HG02840 (cell line): ENCODE measurements around the gene E4F1.
A peak's percentile ranks its signal among the peaks of the same experiment; 100 is the strongest.

ENCODE experiments used
- ATAC-seq: cut with Tn5 transposase; IDR thresholded peaks from one replicate; pipeline ENCODE4 v1.9.1; 2021; ENCODE audit warnings: mild to moderate bottlenecking, moderate library complexity, moderate number of reproducible peaks; ENCODE audit not compliant: unreplicated experiment, low FRiP score

E4F1 gene

DNA sequence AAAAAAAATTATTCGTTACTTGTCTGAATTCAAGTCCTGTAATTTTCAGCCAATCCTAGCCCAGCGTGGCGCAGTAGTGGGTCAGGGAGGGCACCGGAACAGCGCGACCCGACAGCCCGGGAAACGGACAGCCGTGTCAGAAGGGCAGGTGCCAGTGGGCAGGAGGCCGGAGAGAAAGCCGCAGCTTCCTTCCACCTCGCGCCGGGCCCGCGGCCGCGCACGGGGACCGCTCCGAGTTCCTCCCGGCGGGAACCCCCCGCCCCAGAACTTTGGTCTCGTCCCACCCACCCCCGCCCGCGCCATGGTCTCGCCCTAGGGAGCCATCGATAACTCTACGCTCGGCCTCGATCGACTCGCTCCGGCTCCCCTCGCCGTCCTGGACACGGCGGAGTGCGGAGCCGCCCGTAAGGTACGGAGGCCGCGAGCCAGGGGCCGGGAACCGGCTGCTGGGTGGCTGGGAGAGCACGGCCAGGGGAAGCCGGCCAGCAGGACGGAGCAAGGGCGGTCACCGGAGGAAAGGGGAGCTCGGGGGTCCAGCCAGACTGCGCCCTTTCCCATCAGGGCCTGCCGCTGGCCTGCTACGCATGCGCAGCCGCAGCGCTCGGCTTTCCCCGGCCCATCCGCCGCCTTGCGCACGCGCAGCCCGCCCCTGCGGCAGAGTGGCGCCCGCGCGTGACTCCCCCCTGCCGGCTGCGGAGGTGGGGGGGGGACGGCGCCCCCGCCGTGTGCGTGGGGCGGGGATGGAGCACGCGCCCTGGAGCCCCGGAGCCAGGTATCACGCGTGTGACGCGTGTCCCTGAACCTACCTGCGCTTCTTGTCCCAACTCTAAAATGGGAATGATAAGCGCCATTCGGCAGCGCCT is 18.1 kb upstream of the E4F1 start, which contains the start of gene MLST8:
Gene MLST8 (plus strand): TSS at position 351 of the 863 bp plus-strand sequence. CDS start 632 bp downstream, outside the sequence.
- peak; percentile 81 for ATAC-seq

DNA sequence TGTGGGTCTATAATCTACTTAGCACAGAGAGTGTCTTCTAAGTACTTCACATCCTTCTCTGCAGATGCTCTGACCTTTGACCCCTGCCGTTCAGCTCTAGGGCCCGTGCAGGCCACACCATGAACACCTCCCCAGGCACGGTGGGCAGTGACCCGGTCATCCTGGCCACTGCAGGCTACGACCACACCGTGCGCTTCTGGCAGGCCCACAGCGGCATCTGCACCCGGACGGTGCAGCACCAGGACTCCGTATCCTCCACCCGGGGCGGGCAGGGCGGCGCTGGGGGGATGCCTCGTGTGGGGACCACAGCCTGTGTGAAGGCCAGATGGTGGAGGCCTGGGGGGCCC is 17.5 kb upstream of the E4F1 start:
- ATAC-seq, result no peak

DNA sequence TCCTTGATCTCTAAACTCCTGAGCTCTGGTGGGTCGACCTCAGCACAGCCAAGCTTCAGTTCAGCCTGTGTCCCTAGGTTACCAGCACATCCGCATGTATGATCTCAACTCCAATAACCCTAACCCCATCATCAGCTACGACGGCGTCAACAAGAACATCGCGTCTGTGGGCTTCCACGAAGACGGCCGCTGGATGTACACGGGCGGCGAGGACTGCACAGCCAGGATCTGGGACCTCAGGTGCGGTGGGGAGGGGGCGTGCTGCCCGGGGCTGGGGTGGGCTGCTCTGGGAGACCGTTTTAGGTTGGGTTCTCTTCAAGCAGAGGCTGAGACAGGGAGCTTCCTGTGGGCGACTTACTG is 17.0 kb upstream of the E4F1 start:
- ATAC-seq, result no peak

DNA sequence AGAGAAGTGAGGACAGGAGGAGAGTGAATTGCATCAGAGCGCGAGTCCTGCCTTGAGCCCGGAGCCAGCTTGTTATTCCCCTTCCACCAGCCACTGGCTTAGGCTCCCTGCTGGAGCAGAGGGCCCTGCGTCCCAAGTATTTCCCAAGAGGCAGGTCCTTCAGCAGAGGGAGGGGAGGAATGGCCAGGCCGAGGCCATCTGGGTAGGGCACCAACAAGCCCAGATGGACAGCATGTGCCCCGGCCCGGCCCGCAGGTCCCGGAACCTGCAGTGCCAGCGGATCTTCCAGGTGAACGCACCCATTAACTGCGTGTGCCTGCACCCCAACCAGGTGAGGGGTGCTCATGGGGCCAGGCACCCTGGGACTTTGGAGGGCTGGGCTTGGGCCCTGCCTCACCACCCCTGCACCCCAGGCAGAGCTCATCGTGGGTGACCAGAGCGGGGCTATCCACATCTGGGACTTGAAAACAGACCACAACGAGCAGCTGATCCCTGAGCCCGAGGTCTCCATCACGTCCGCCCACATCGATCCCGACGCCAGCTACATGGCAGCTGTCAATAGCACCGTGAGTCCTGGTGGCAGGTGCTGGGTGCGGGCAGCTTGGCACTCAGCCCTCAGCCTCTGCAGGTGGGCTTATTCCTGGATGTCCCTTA is 16.5 kb upstream of the E4F1 start:
- no peak for ATAC-seq

DNA sequence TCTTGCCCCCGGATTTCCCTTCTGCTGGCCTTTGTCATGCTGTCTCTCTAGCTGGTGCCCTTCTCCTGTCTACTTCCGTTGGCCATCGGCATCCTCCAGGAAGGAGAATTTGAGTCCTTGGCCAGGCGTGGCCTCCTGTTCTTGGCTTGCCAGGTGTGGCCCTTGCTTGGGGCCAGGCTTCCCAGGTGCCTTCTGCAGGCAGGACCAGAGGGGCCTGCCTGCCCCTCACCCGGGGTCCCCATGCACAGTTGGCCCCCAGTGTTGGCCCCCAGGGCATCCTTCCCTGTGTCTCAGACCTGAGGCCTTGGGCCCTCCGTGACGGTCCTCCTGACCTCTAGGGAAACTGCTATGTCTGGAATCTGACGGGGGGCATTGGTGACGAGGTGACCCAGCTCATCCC is 15.5 kb upstream of the E4F1 start:
- no peak for ATAC-seq

DNA sequence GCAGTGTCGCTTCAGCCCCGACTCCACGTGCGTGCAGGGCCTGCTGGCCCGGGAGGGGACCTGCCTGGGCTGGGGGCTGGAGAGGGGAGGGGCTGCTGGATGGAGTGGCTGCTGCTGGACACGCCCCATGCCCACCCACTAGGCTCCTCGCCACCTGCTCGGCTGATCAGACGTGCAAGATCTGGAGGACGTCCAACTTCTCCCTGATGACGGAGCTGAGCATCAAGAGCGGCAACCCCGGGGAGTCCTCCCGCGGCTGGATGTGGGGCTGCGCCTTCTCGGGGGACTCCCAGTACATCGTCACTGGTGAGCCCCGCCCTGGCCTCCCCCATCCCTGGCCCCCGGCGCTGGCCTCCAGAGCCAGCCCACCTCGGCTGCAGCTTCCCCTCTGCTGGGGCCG is 15.1 kb upstream of the E4F1 start:
- no peak for ATAC-seq

DNA sequence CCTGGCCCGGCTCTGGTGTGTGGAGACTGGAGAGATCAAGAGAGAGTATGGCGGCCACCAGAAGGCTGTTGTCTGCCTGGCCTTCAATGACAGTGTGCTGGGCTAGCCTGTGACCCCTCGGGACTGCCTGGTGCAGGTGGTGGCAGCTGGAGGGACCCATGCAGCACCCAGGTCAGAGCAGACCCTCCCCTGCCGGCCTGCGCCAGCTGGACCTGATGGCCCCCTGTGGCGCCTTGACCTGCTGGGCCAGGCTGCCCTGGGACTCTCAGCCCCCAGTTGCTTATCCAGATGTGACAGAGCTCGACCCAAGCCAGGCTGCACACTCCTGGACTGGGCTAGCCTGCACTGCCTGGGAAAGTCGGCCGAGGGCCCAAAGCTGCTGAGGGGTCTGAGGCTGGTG is 14.6 kb upstream of the E4F1 start:
- ATAC-seq, result no peak

DNA sequence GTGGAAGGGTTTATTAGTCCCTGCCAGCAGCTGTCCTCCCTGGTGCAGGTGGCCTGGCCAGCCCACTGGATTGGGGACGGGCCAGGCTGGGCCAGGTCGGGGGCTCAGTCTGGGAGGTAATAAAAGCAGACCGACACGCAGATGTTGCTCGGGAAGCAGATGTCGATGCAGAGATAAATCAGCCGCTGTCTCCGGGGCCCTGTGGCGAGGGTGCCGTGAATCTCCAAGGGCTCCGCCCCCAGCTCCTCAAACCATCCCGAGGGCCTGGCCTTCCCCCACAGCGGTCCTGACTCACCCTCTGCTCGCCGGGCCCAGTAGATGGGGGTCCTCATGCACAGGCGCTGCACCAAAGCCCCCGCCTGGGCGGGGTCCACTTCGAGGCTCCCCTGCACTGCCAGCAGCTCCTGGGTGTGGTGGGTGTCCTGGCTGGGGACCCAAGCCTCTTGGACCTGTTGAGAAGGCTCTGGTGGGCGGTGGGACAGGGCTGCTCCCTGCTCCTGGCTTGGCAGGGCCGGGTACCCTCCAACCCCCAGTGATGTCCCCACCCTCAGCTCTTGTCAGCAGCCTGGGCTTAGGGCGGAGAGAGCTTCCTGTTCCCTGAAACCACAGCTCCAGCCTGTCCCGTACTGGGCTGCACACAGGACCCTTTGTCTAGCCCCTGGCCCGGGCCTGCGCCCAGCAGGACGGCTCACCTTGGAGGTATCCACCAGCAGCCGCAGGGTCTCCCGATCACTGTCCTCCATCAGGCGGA is 14.0 kb upstream of the E4F1 start:
- ATAC-seq, result no peak

DNA sequence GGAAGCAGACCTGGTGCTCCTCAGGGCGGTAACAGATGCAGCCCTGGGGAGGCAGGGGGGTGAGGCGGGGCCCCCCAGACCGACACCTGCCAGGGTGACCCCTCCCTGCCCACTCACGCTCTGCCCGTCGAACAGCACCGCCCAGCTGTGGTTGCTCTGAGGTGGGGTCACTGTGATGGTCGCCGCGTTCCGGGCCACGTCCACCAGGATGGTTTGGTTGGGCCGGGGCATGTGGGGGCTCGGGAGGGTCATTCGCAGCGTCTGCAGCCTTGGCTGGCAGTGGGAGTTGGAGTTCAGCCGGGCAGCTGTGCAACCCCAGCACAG is 13.4 kb upstream of the E4F1 start:
- ATAC-seq, result no peak

DNA sequence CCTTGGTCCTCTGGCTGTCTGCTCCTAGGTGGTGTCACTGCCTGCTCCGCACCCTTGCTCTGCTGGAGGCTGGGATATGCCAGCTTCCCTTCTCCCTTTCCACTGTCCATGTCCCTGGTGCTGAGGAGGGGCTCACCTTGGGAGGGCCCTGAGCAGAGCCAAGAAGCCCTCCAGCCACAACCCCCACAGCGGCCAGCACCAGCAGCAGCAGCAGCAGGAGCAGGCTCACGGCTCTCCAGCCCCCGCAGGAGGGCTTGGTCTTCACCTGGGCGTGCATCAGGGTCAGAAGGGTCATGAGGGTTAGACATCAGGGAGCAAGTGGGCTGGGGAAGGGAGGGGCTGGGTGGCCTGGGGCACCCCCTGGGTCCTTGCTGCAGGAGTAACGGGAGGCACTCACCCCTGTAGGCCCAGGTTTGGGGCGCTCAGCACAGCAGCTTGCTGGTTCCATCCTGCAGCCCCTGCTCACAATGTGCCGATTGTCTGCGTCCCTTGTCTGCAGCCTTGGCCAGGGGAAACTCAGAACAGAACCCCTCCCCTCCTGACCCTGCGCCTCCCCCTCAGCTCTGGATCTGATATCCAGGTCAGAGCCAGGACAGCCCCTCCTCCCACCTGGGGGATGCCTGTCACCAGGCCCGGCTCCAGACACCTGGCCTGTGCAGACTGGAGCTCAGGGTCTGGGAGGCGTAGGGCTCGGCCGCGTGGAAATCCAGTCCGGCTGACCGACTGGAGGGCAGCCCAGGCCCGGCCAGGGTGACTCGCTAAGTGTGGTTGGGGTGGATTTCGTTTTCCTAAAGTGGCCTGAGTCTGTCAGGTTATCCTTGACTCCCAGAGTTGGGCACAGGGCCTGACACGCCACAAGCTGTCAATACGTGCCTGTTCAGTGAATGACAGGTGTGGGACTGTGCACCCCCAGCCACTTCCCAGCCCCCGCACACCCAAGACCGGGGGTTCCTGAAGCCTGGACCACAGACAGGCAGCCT is 12.7 kb upstream of the E4F1 start, which contains the start of gene BRICD5:
Gene BRICD5 (minus strand): TSS at position 478 of the 980 bp plus-strand sequence. CDS start 30 bp downstream, at position 448.
- ATAC-seq, result no peak

DNA sequence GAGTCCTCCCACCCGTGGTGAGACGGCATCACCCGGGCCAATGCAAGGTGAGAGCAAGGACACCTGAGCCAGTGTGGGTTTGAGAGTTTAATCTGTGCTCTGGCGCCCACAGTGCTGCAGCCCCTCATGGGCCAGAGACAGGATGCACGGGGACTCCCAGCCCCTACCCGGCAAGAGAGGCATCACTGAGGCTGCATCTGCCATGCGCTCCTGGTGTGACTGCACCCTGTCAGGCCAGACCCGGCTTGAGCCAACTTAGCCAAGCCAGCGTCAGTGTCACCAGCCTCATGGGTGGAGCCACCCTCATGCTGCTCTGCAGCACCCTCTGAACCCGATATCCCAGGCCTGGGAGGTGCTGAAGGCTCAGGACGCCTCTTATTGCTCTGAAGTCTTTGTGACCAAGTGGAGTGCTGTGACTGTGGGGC is 11.5 kb upstream of the E4F1 start:
- ATAC-seq, result no peak

DNA sequence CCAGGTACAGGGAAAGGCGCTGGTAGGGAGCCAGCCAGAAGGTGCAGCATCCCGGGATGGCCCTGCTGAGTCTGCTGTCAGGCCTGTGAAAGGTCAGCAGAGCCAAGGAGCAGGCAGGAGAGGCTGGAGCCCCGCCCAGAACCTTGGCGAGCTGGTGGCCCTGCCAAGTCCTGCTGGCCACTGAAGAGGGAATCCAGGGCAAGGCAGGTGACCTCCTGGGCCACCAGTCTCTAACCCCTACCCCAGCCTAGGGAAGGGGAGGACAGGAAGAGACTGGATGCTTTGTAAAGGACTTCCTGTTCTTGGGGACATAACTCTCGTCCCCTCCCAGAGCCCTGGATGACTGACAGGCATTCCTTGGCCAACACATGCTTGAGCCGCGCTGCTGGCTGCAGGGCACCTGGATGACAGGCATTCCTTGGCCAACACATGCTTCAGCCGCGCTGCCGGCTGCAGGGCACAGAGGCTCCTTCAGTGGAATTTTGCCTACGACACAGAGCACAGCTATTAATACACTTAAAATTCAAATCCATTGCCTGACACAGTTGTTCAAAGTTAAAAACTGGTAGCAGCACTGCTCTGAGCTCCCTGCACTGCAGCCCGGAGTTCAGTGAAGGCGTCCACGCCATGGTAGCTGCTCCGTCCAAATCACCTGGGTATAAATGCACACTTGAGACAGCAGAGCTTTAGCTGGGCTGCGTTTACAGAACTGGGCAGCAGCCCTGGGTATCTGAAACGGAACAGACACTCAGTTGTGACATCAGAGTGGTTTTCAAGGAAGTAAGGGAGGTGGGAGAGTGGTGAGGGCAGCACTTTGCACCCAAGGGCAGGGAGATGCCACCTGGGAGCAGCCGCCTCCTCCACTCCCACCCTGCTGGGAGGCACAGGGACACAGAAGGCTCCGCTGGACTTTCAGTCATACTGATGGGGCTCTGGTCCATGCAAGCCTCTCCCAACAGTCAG is 10.7 kb upstream of the E4F1 start:
- ATAC-seq, result no peak

DNA sequence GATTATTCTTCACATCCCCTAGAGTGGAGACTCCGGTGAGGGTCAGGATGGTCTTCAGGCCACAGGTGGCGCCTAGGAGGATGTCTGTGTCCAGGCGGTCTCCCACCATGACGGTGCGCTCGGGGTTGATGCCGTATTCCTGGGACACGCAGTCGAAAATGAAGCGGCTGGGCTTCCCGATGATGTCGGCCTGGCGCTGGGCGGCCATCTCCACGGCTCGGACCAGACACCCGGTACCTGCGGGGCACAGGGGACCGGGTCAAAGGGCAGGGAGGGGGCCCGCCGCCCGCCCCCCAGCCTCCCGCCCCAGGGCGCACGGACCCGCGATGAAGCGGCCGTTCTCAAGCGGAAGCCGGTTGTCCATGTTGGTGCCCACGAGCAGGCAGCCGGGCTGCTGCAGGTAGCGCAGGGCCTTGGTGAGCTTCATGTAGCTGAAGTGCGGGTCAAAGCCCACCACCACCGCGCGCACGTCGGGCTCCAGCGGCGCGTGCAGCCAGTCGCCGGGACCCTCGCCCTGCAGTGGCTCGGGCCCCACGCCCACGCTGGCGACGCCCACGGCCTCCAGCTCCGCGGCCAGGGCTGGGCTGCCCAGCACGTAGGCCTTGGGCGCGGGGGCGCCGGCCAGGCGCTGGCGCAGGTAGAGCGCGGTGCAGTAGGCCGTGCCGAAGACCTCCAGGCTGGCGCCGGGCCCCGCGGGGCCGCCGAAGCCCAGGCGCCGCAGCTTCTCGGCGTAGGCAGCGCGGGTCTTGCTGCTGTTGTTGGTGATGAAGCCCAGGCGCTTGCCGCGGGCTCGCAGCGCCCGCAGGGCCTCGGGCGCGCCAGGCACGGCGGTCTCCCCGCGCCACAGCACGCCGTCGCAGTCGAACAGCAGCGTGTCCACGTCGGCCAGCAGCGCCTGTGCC is 9.3 kb upstream of the E4F1 start:
- ATAC-seq, result peak; percentile 7

DNA sequence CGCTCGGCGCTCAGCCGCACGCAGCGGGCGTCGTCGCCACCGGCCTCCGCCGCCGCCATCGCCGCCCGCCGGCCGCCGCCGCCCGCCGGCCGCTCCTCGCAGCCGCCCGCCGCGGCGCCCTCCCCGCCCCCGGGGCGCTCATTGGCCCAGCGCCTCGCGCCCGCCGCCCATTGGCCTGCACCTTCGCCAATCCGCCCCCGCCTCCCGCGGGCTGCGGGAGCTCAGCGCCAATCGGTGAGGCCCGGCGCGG is 8.7 kb upstream of the E4F1 start, which contains the start of gene PGP:
Gene PGP (minus strand): TSS at position 122 of the 250 bp plus-strand sequence. CDS start 63 bp downstream, at position 59.
- no peak for ATAC-seq

DNA sequence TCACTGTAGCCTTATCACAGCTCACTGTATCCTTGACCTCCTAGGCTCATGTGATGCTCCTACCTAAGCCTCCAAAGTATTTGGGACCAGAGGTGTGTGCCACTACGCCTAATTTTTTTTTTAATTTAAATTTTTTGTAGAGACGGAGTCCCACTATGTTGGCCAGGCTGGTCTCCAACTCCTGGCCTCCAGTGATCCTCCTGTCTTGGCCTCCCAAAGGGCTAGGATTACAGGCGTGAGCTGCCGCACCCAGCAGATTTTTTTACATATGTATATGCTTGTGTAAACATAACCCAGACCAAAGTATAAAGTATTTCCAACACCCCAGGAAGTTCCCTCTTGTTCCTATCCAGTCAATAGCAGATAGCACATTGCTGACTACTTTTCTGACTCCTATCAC is 7.1 kb upstream of the E4F1 start:
- no peak for ATAC-seq

DNA sequence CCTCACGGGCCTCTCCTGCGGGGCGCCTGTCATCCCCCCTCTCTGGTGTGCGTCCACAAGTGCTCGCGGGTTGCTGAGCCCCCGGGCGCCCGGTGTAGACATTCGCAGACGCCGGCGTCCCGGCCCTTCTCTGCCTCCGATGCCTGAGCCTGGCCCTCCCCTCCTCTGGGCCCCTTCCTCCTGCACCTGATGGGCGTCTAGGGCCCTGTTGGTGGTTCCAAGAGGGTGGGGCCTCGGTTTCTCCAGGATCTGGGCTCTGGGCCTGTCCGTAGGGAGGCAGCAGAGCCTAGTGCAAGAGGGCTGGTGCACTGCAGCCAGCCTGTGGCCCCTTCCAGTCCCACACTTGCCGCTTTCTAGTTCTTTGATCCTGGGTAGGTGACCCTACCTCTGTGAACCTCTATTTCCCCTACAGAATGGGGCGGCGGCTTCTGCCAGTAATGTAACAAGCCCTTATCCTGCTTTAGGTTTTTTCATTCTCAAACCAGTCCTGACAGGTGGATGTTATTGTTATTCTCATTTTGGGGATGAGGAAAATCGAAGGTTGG is 623 bp downstream of the E4F1 start:
- peak; percentile 22 for ATAC-seq

DNA sequence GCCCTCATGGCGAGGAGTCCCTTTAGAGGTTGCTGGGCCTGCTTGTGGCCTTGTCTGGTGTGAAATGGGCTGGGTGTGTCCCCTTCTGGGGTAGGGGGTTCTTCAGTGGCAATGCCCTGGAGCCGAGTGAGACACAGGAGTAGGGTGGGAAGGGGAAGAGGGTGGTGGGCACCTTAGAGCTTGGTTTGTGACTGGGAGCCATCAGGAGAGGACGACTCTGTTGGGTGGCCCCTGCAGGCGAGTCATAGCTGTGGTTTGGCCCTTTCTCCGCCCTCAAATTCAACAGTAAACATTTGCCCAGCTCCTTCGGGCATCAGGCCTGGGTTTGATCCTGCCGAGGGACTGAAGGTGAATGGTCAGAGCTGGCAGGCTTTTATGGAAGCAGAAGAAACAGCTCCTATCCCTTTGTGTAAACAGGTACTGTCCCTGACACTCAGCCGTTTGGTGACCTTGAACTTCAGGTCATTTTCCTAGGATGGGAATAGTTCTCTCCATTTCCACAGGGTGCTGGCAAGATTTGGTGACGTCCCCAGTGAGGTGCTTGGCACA is 2.9 kb downstream of the E4F1 start:
- ATAC-seq, result no peak

DNA sequence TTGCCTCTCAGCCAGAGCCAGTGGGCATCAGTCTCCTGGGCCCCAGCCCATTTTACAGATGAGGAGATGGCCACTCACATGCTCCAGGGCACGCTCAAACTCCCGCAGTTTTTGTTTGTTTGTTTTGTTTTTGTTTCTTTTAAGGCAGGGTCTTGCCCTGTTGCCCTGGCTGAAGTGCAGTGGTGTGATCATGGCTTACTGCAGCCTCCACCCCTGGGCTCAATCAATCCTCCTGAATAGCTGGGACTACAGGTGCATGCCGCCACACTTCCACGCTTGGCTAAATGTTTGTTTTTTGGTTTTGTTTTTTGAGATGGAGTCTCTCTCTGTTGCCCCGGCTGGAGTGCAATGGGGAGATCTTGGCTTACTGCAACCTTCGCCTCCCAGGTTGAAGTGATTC is 3.5 kb downstream of the E4F1 start:
- ATAC-seq, result no peak
